SK-N-SH (cell line): ENCODE data around the gene PFAS. TPM values are rescaled to one million over a fixed set of nuclear protein-coding genes. Genes with fewer than 3 reads are reported as not detected.

Source experiments
- CTCF ChIA-PET: fragments of 300-600, 350-600 bp; formaldehyde crosslinking; extraction: SDS; loops from one replicate; lab custom pipeline; 2021; lab: Yijun Ruan, JAX
- POLR2A ChIA-PET: fragments of 350-600 bp; sonication (Branson Sonifier 250); formaldehyde crosslinking; extraction: SDS; loops from one replicate; lab custom pipeline; 2020; ENCODE audit warnings: antibody characterized with exemption, inconsistent platforms; lab: Yijun Ruan, JAX
- DNase-seq: peaks from one replicate; pipeline ENCODE4 v3.0.0; 2012
- H2AFZ ChIP-seq: fragments of 200-600 bp; sonication (generic); 2 replicates; pipeline ENCODE4 v1.8.1; 2016; ENCODE audit warnings: antibody characterized with exemption, mild to moderate bottlenecking, low read depth
- H3F3A ChIP-seq: fragments of 200-600 bp; sonication (generic); replicated peaks from 2 replicates; pipeline ENCODE3; 2016; ENCODE audit warnings: antibody characterized with exemption, mild to moderate bottlenecking; ENCODE audit not compliant: insufficient read depth
- H3K27ac ChIP-seq, 2 experiments: fragments of 200-500 bp in 1 of 2; fragments of 200-600 bp in 1 of 2; sonication (Bioruptor generic) in 1 of 2; sonication (generic), shearing (Covaris generic) in 1 of 2; 2 replicates each; pipeline versions ENCODE4 v1.5.1 to v1.6.1; 2014 to 2016; ENCODE audit warnings: low read depth in 2 of 2, inconsistent platforms in 1 of 2, low read length in 1 of 2, mild to moderate bottlenecking in 1 of 2, mixed read lengths in 1 of 2
- H3K27me3 ChIP-seq: fragments of 200-600 bp; sonication (generic), shearing (Covaris generic); 2 replicates; pipeline ENCODE4 v1.6.1; 2016; ENCODE audit warnings: mixed run types; ENCODE audit not compliant: insufficient read depth
- H3K36me3 ChIP-seq, 2 experiments: fragments of 200-500 bp in 1 of 2; fragments of 200-600 bp in 1 of 2; sonication (Bioruptor generic) in 1 of 2; sonication (generic) in 1 of 2; replicated peaks in 1 of 2; 2 replicates each; pipeline versions ENCODE3 to v1.5.1; 2014 to 2016; ENCODE audit warnings: low read length in 1 of 2, mild to moderate bottlenecking in 1 of 2; ENCODE audit not compliant: insufficient read depth in 2 of 2, control insufficient read depth in 1 of 2
- H3K4me1 ChIP-seq, 2 experiments: fragments of 200-500 bp in 1 of 2; fragments of 200-600 bp in 1 of 2; sonication (Bioruptor generic) in 1 of 2; sonication (generic), shearing (Covaris generic) in 1 of 2; 2 replicates each; pipeline versions ENCODE4 v1.5.1 to v1.6.1; 2014 to 2016; ENCODE audit warnings: low read depth in 1 of 2, low read length in 1 of 2, mixed run types in 1 of 2; ENCODE audit not compliant: insufficient read depth in 2 of 2, control insufficient read depth in 1 of 2
- H3K4me2 ChIP-seq: fragments of 200-600 bp; sonication (generic), shearing (Covaris generic); 2 replicates; pipeline ENCODE4 v1.6.1; 2017; ENCODE audit warnings: mixed run types
- H3K4me3 ChIP-seq, 2 experiments: fragments of 200-500 bp in 1 of 2; fragments of 200-600 bp in 1 of 2; sonication (Bioruptor generic) in 1 of 2; sonication (generic), shearing (Covaris generic) in 1 of 2; 2 replicates each; pipeline versions ENCODE4 v1.5.1 to v1.8.1; 2014 to 2016; ENCODE audit warnings: low read depth in 2 of 2, inconsistent platforms in 1 of 2, low read length in 1 of 2, mild to moderate bottlenecking in 1 of 2, mixed read lengths in 1 of 2, moderate library complexity in 1 of 2
- H3K79me2 ChIP-seq: fragments of 200-600 bp; sonication (generic); 2 replicates; pipeline ENCODE4 v1.8.1; 2017; ENCODE audit warnings: mild to moderate bottlenecking; ENCODE audit not compliant: insufficient read depth
- H3K9ac ChIP-seq: fragments of 200-600 bp; sonication (generic); 2 replicates; pipeline ENCODE4 v1.6.1; 2017; ENCODE audit warnings: mixed run types
- H3K9me2 ChIP-seq: fragments of 200-600 bp; sonication (generic); 2 replicates; pipeline ENCODE4 v1.6.1; 2017; ENCODE audit warnings: mixed run types
- H3K9me3 ChIP-seq: fragments of 200-600 bp; sonication (generic); 2 replicates; pipeline ENCODE4 v1.6.1; 2017; ENCODE audit warnings: mixed run types, mild to moderate bottlenecking, moderate library complexity
- H4K20me1 ChIP-seq: fragments of 200-600 bp; sonication (generic); 2 replicates; pipeline ENCODE4 v1.6.1; 2017; ENCODE audit warnings: mild to moderate bottlenecking, mixed run types; ENCODE audit not compliant: insufficient read depth
- CTCF ChIP-seq: fragments of 200-600 bp; sonication (generic); IDR thresholded peaks from 2 replicates; pipeline ENCODE4 v1.6.1; 2017; ENCODE audit warnings: antibody characterized with exemption, mild to moderate bottlenecking, moderate library complexity
- EP300 ChIP-seq, 2 experiments: IDR thresholded peaks; 2 replicates each; pipeline versions ENCODE4 v1.4.0 to v1.6.1; 2012; ENCODE audit warnings: borderline replicate concordance in 1 of 2, low read depth in 1 of 2, low read length in 1 of 2
- GABPA ChIP-seq: IDR thresholded peaks from 2 replicates; pipeline ENCODE4 v1.4.0; 2012; ENCODE audit warnings: low read depth, mild to moderate bottlenecking
- JUND ChIP-seq: IDR thresholded peaks from 2 replicates; pipeline ENCODE4 v1.4.0; 2012
- RAD21 ChIP-seq: IDR thresholded peaks from 2 replicates; pipeline ENCODE4 v1.6.1; 2012; ENCODE audit warnings: mild to moderate bottlenecking, low read length
- TAF1 ChIP-seq: IDR thresholded peaks from 2 replicates; pipeline ENCODE4 v1.6.1; 2012; ENCODE audit warnings: low read depth, mild to moderate bottlenecking, low read length, moderate library complexity, borderline replicate concordance
- TEAD4 ChIP-seq: IDR thresholded peaks from 2 replicates; pipeline ENCODE4 v1.4.0; 2012; ENCODE audit warnings: mild to moderate bottlenecking, borderline replicate concordance; ENCODE audit not compliant: insufficient read depth
- WGBS: methylation state at CpG from one replicate; pipeline ENCODE4 v1.1.6; 2017; ENCODE audit warnings: low lambda C conversion rate; 5-methylcytosine and 5-hydroxymethylcytosine counted together
- polyA plus RNA-seq, 3 experiments: library from polyadenylated mRNA; depleted of rRNA; stranded (reverse); fragments of >200 nt; gene quantifications; 2 replicates each; pipeline ENCODE4 v1.2.3, GENCODE V29; 2012
- TF ChIP-seq, protein P1 (sequence below): IDR thresholded peaks from 2 replicates; pipeline ENCODE4; 2012
- TF ChIP-seq, protein P2 (sequence below): IDR thresholded peaks from 2 replicates; pipeline ENCODE4 v1.6.1; 2012; ENCODE audit warnings: mild to moderate bottlenecking, low read depth, low read length, moderate library complexity
- TF ChIP-seq, protein P3 (sequence below): IDR thresholded peaks from 2 replicates; pipeline ENCODE4 v1.4.0; 2012; ENCODE audit warnings: low read depth, borderline replicate concordance

The PFAS gene
- polyA plus RNA-seq, 1 of the 3 experiments (the other 2 are of a cell fraction): 22.4 TPM

- peaks cover 0 to 16% of the 10 kb centered on the region in 2 experiments; a peak in 1 of 4 replicates for H3K4me1 ChIP-seq
- H2AFZ ChIP-seq: peak overlapping the region; percentile 93
- POLR2A ChIA-PET: interaction anchor here (0.5 to 1.8 kb wide), 12 partner anchors 9 to 122 kb away, joined by 3 to 11 read pairs (median 4); partner anchors contain the start of genes CTC1, KRABD2 and PFAS
- H3K4me3 ChIP-seq: peak overlapping the region; percentile 61 to 82
- peaks cover 7% of the 10 kb centered on the region for H3K79me2 ChIP-seq
- peak overlapping the region; percentile 86 to 90 for H3K27ac ChIP-seq
- TF ChIP-seq RAD21: no peak
- no peak for TF ChIP-seq JUND
- TF ChIP-seq GABPA: no peak
- TF ChIP-seq, protein P1, sequence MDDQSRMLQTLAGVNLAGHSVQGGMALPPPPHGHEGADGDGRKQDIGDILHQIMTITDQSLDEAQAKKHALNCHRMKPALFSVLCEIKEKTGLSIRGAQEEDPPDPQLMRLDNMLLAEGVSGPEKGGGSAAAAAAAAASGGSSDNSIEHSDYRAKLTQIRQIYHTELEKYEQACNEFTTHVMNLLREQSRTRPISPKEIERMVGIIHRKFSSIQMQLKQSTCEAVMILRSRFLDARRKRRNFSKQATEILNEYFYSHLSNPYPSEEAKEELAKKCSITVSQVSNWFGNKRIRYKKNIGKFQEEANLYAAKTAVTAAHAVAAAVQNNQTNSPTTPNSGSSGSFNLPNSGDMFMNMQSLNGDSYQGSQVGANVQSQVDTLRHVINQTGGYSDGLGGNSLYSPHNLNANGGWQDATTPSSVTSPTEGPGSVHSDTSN: no peak
- TF ChIP-seq, protein P2, sequence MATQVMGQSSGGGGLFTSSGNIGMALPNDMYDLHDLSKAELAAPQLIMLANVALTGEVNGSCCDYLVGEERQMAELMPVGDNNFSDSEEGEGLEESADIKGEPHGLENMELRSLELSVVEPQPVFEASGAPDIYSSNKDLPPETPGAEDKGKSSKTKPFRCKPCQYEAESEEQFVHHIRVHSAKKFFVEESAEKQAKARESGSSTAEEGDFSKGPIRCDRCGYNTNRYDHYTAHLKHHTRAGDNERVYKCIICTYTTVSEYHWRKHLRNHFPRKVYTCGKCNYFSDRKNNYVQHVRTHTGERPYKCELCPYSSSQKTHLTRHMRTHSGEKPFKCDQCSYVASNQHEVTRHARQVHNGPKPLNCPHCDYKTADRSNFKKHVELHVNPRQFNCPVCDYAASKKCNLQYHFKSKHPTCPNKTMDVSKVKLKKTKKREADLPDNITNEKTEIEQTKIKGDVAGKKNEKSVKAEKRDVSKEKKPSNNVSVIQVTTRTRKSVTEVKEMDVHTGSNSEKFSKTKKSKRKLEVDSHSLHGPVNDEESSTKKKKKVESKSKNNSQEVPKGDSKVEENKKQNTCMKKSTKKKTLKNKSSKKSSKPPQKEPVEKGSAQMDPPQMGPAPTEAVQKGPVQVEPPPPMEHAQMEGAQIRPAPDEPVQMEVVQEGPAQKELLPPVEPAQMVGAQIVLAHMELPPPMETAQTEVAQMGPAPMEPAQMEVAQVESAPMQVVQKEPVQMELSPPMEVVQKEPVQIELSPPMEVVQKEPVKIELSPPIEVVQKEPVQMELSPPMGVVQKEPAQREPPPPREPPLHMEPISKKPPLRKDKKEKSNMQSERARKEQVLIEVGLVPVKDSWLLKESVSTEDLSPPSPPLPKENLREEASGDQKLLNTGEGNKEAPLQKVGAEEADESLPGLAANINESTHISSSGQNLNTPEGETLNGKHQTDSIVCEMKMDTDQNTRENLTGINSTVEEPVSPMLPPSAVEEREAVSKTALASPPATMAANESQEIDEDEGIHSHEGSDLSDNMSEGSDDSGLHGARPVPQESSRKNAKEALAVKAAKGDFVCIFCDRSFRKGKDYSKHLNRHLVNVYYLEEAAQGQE: no peak
- no peaks in the 10 kb centered on the region for H3K9me3 ChIP-seq
- CTCF ChIA-PET: interaction anchor here (0.8 to 1.7 kb wide), 6 partner anchors 10 to 201 kb away, joined by 3 to 5 read pairs (median 4); no protein-coding TSS in a partner anchor
- peak overlapping the region; percentile 91 for H3K4me2 ChIP-seq
- 33% methylated on average over 15 of the region's 15 CpGs for WGBS
- no peaks in the 10 kb centered on the region for H3K9me2 ChIP-seq
- peak overlapping the region; percentile 82 for H3K9ac ChIP-seq
- H3K27me3 ChIP-seq: no peaks in the 10 kb centered on the region
- no peaks in the 10 kb centered on the region for H4K20me1 ChIP-seq
- H3K36me3 ChIP-seq: no peaks in the 10 kb centered on the region
- peaks cover 13% of the 10 kb centered on the region for H3F3A ChIP-seq
- no peak for DNase-seq
These were observed 45.8 kb downstream of the PFAS start for GRCh38 chr17:8294814-8295316.

GRCh38 chr17:8300226-8300625, 51.1 kb downstream of the PFAS start:
- Histone ChIP-seq H3K36me3 (no peaks in the 10 kb centered on the region), H3F3A (peaks cover 19% of the 10 kb centered on the region), H3K27me3 (no peaks in the 10 kb centered on the region), H2AFZ (peak overlapping the region; percentile 78), H3K27ac (no peak overlapping the region), H4K20me1 (no peaks in the 10 kb centered on the region), H3K9me3 (no peaks in the 10 kb centered on the region), H3K79me2 (no peaks in the 10 kb centered on the region), H3K9ac (no peak overlapping the region), H3K9me2 (no peaks in the 10 kb centered on the region), H3K4me2 (no peak overlapping the region), H3K4me3 (0 out of 4 replicates have a peak overlapping the region, but pooled peaks of 1 of the 2 experiments have one; percentile 0), H3K4me1 (no peaks in the 10 kb centered on the region)
- 62% methylated on average over 3 of the region's 3 CpGs for WGBS
- CTCF ChIA-PET: interaction anchor here (0.5 to 3.3 kb wide), 27 partner anchors 10 to 460 kb away, joined by 3 to 18 read pairs (median 4); partner anchors contain the start of genes ARHGEF15, CTC1, ODF4 and PFAS
- DNase-seq: no peak
- POLR2A ChIA-PET: interaction anchor here (0.7 to 1.1 kb wide), 2 partner anchors 12 to 125 kb away, joined by 3 read pairs; partner anchors contain the start of gene RANGRF
- TF ChIP-seq TAF1 (no peak), EP300 (IDR thresholded peaks at IDR 0.05; ENCODE audit: borderline replicate concordance in 1 of 2, low read depth in 1 of 2, low read length in 1 of 2) (no peak), TEAD4 (no peak), CTCF (no peak)
- TF ChIP-seq, protein P2: no peak
- TF ChIP-seq, protein P1: no peak
- TF ChIP-seq, protein P3, sequence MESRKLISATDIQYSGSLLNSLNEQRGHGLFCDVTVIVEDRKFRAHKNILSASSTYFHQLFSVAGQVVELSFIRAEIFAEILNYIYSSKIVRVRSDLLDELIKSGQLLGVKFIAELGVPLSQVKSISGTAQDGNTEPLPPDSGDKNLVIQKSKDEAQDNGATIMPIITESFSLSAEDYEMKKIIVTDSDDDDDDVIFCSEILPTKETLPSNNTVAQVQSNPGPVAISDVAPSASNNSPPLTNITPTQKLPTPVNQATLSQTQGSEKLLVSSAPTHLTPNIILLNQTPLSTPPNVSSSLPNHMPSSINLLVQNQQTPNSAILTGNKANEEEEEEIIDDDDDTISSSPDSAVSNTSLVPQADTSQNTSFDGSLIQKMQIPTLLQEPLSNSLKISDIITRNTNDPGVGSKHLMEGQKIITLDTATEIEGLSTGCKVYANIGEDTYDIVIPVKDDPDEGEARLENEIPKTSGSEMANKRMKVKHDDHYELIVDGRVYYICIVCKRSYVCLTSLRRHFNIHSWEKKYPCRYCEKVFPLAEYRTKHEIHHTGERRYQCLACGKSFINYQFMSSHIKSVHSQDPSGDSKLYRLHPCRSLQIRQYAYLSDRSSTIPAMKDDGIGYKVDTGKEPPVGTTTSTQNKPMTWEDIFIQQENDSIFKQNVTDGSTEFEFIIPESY: no peak
